ENCODE measurements around the gene PDE5A.
A peak's percentile ranks its signal among the peaks of the same experiment; 100 is the strongest.
"Not testable (repeated sequence)": the region's sequence is repeated elsewhere in the genome, so short reads cannot be mapped to it uniquely, and the experiment has no call there.

Gene PDE5A

GRCh38 chr4:119455734-119456133, 172.9 kb downstream of the PDE5A start:
- not testable (repeated sequence) for DNase-seq

DNA sequence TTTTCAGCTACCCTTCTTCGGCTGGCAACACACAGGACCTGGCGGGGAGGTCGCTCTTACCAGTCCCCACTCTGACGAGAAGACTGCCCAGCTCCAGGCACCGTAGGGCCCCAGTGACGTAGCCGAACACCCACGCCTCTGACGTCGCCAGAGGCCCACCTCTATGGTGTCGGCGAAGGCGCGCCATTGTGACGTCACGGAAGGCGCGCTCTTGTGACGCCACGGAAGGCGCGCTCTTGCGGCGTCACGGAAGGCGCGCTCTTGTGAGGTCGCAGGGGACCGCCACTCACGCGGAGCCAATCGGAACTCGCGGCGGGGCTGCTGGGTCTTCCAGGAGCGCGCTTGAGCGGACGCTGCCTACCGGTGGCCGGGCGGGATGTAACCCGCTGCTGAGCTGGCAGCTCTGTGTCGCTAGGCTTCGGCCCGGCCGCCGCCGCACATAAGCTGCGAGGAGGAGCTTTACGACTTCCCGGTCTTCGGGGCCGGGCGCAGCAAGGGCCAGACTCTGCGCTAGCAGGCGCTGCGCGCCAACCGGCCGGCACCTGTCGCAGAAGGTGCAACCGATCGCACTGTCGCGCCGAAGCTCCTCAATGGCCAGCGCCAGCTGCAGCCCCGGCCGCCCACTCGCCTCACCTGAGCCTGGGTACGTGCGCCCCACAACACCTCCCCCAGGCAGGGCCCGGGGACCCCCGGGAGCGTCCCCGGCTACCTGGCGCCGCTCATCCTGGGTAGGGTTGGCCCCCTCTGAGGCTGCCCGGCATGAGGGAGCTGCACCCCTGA, 173.9 kb downstream of the PDE5A start:
- DNase-seq, result peak; percentile 90

DNA sequence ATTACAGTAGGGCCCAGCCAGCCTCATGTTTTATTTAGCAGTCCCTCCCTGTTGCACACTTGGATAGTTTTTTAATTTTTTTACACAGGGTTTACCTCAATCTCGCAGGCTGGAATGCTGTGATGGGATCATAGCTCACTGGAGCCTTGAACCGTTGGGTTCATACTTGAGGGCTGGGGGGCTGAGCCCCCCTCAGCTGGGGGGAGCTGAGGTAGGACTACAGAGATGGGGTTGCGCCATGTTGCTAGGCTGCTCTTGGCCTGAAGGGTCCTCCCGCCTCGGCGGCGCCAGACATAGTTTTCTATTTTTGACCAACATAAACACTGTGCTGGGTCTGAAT, 174.5 kb downstream of the PDE5A start:
- DNase-seq, result not testable (repeated sequence)

- not testable (repeated sequence) for DNase-seq
These were observed 175.3 kb downstream of the PDE5A start for GRCh38 chr4:119453286-119453685.

- not testable (repeated sequence) for DNase-seq
These were observed 178.8 kb downstream of the PDE5A start for GRCh38 chr4:119449851-119450250.
